HPDE6-E6E7 (cell line): ENCODE measurements around the gene FSCB.
"Not testable (repeated sequence)": the region's sequence is repeated elsewhere in the genome, so short reads cannot be mapped to it uniquely, and the experiment has no call there.

Experiments used
- DNase-seq: peaks from one replicate; pipeline ENCODE4 v3.0.0; 2011; ENCODE audit warnings: missing footprints; ENCODE audit errors: extremely low spot score

Gene FSCB

DNA sequence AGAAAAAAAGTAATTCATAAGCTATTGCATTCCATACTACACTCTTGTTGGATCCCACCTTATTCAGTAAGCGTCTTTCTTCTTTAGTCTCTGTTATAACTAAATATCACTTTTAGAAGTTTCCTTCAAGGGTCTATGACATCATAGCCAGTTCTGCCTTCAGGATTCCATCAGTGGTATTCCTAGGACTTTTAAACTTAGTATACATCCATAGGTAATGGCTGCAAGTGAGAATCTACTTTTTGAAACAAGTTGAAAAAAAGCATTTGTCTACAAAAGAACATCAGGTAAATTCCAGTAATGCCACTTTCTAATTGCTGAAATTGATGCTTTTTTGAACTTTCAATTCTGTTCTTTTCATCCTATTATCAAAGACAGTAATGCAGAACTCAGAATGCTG is at the start of gene FSCB:
TSS of gene FSCB (minus strand) at position 101 of the 400 bp plus-strand sequence. CDS start 296 bp downstream, outside the sequence.
- no peak for DNase-seq

DNA sequence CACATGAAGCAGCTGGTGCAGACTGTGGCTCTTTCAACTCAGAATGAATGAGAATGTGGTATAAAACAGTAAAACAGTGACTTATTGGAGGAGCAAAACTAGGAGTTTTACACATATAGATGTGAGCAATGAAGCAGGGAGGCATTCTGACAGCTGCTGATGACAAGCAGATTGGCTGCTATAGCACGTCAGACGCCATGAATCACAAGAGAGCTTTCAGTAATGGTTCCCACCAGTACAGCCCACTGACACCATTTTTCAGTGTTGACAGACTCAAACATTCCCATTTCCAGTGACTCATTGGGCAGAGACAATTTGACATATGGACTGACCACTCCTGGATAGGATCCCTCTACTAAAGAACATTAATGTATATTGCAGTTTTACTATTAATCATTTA is 24.6 kb upstream of the FSCB start:
- no peak for DNase-seq

DNA sequence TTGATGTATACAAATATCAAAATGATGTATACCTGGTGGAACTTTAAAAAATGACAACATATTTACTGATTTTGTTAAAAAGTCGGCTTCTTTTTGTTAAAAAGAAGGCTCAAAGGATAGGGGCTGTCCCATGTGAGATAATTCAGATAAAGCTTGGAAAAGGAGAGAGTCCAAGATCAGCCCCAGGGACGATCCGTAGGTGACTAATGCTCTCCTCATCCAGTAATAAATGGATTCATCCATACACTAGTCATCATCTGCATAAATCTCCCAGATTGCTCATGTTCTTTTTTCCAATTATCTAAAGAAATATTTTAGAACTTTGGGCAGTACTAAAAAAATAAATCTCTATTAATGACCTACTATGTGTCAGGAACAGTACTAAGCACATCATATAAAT is 23.4 kb upstream of the FSCB start:
- DNase-seq: no peak

GRCh38 chr14:44529026-44529425 is 21.9 kb upstream of the FSCB start:
- DNase-seq: no peak

- no peak for DNase-seq
Observed at GRCh38 chr14:44528180-44528579, 21.1 kb upstream of the FSCB start.

DNA sequence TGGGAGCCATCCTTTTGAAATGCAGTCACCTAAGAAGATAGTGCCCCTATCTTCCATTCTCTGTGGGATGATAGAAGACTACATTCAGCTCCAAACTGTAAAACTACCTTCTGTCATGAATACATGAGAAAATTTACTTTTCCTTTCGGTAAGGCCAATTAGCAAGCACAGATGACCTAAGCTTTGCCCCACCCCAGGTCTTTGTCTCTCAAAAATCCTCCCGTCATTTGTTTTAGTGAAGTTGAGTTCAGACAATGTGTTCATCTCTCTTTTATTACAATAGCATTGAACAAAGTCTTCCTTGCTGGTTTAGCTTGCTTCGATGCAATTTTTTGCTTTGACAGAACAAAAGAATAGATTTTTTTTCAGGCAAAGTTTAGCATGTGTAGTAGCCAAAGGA is 18.2 kb upstream of the FSCB start:
- DNase-seq: no peak

GRCh38 chr14:44515668-44516067 is 8.6 kb upstream of the FSCB start:
- DNase-seq: not testable (repeated sequence)

- no peak for DNase-seq
Observed at GRCh38 chr14:44508834-44509233, 1.8 kb upstream of the FSCB start.

DNA sequence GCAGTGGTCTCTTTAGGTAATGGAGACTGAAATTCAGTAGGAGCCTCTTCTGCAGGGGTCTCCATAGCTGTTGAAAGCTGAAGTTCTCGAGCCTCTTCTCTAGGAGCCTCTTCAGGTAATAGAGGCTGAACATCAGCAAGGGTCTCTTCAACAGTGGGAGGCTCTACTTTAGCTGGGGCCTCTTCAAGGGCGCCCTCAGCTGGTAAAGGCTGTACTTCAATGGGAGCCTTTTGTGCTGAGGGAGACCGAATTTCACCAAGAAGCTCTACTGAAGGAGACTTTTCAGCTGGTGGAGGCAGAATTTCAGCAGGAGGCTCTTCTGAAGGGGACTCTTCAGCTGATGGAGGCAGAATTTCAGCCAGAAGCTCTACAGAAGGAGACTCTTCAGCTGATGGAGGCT is 1.5 kb downstream of the FSCB start:
- no peak for DNase-seq

DNA sequence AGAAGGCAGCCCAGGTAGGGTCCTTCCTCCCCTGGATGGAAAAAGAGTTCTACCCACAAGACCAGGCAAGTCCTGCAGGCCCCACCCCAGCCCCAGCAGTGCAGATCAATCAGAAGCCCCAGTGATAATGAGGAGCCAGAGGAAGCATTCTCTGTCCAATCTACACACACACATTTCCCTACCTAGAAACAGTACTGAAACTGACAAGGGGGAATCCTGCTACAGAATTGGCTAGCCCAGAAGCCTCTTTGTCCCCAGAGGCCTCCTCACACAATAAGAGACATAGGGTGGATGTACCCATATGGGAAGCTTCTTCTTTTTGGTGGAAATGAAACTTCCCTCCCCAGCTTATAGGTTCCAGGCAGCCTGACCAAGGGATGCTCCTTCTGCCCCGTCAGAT is 9.9 kb downstream of the FSCB start:
- no peak for DNase-seq

- DNase-seq: no peak
Observed at GRCh38 chr14:44494137-44494536, 12.9 kb downstream of the FSCB start.

DNA sequence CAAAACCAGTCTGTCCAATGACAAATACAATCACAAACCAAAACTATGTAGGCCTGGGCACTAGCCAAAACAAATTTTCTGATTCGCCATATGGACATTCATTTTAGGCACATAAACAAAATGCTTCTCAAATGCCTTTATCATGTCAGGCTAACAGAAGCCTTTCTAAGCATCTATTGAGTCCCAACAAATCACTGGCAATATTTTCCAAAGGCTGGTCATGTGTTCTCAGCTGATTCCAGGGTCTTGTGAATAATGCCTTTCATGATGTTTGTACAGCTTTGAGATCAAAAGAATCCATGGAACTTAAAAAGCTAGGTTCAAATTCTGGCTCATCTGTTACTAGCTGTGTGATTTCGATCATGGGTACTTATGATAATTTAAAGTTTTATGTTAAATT is 16.1 kb downstream of the FSCB start:
- DNase-seq: no peak

DNA sequence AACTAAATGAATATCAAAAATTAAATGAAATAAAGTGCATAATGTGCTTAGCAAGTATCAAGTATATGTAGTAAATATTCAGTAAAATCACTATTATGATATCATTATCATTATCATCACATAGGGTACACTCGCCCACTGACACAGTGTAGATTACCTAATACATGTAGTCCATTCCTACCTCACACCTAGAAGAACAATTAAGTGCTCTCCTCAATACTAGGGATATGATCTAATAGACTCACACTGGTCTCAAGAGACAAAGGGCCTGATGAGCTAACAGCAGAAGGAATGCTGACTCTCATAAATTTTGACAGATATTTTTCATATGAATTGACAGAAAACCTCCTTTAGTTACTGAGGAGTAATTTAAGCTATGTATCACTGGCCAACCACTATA is 29.1 kb downstream of the FSCB start:
- DNase-seq: no peak

DNA sequence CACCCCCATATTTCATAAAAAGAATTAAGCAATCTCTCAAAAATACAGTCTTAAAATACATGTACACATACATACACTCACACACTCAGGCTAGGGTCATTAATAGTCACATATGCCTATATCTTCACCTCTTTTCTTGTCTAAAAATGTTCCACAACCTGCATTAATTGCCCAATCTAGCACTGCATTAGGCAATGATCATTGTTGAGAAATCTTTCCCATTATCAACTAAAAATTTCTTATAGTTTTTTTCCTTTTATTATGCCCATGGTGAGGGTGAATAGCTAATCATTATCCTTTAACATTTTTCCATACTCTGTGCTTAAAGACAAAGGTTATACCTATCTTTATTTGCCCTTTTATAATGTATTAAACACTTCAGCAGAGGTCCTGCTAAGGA is 38.3 kb downstream of the FSCB start:
- DNase-seq: no peak

- DNase-seq: no peak
Observed at GRCh38 chr14:44463356-44464004, 43.6 kb downstream of the FSCB start.

- DNase-seq: no peak
Observed at GRCh38 chr14:44462381-44462780, 44.7 kb downstream of the FSCB start.

- no peak for DNase-seq
Observed at GRCh38 chr14:44461811-44462210, 45.3 kb downstream of the FSCB start.
